Measurements from ENCODE around the gene DLX1.

DNA sequence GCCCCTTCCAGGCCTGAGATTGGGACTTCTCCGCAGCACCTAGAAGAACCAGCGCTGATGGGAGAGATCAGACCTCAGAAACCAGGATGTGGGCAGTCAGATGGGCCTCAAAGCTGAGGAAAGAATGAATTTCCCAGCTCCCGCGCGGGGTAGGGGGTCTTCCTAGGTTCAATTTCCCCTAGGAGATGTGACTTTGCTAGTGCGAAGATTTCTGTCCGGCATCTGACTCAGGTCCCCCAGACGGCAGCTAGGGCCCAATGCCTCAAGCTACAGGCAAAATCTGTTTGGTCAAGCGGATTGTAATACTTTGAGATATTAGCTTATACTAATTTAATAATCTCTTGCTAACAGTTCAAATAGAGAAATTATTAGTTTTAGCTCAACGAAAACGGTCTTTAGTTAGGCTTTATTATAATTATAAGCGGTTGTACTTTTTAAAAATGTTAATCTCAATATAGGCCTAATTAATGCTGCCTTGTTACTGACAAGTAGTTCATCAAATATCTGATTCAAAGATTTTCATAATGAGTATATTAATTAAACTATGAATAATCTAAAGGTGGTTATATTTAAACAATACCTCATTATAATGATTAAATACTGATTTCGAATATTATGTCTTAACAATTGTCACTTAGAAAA, 5.8 kb downstream of the DLX1 start:
- TF ChIP-seq SP1 (IDR thresholded peaks at IDR 0.05) = no peak
- TF ChIP-seq, protein P1, sequence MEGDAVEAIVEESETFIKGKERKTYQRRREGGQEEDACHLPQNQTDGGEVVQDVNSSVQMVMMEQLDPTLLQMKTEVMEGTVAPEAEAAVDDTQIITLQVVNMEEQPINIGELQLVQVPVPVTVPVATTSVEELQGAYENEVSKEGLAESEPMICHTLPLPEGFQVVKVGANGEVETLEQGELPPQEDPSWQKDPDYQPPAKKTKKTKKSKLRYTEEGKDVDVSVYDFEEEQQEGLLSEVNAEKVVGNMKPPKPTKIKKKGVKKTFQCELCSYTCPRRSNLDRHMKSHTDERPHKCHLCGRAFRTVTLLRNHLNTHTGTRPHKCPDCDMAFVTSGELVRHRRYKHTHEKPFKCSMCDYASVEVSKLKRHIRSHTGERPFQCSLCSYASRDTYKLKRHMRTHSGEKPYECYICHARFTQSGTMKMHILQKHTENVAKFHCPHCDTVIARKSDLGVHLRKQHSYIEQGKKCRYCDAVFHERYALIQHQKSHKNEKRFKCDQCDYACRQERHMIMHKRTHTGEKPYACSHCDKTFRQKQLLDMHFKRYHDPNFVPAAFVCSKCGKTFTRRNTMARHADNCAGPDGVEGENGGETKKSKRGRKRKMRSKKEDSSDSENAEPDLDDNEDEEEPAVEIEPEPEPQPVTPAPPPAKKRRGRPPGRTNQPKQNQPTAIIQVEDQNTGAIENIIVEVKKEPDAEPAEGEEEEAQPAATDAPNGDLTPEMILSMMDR (IDR thresholded peaks at IDR 0.05; ENCODE audit: low read depth, low read length, missing input control) = no peak
- TF ChIP-seq, protein P2, sequence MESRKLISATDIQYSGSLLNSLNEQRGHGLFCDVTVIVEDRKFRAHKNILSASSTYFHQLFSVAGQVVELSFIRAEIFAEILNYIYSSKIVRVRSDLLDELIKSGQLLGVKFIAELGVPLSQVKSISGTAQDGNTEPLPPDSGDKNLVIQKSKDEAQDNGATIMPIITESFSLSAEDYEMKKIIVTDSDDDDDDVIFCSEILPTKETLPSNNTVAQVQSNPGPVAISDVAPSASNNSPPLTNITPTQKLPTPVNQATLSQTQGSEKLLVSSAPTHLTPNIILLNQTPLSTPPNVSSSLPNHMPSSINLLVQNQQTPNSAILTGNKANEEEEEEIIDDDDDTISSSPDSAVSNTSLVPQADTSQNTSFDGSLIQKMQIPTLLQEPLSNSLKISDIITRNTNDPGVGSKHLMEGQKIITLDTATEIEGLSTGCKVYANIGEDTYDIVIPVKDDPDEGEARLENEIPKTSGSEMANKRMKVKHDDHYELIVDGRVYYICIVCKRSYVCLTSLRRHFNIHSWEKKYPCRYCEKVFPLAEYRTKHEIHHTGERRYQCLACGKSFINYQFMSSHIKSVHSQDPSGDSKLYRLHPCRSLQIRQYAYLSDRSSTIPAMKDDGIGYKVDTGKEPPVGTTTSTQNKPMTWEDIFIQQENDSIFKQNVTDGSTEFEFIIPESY (IDR thresholded peaks at IDR 0.05) = no peak
- TF ChIP-seq TAF1 (conservative IDR thresholded peaks at IDR 0.05) = no peak
- TF ChIP-seq RXRA (IDR thresholded peaks at IDR 0.05) = no peak
- TF ChIP-seq EGR1 (IDR thresholded peaks at IDR 0.05; ENCODE audit: low read depth in 2 of 2) = no peak
- TF ChIP-seq JUND (IDR thresholded peaks at IDR 0.05) = no peak
- TF ChIP-seq, protein P3, sequence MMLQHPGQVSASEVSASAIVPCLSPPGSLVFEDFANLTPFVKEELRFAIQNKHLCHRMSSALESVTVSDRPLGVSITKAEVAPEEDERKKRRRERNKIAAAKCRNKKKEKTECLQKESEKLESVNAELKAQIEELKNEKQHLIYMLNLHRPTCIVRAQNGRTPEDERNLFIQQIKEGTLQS (IDR thresholded peaks at IDR 0.05) = no peak
- TF ChIP-seq RAD21 (IDR thresholded peaks at IDR 0.05) = no peak
- TF ChIP-seq YY1 (IDR thresholded peaks at IDR 0.05) = no peak
- no peak for TF ChIP-seq GABPA (IDR thresholded peaks at IDR 0.05 in 1 of 2, conservative IDR thresholded peaks at IDR 0.05 in 1 of 2)
- TF ChIP-seq, protein P4, sequence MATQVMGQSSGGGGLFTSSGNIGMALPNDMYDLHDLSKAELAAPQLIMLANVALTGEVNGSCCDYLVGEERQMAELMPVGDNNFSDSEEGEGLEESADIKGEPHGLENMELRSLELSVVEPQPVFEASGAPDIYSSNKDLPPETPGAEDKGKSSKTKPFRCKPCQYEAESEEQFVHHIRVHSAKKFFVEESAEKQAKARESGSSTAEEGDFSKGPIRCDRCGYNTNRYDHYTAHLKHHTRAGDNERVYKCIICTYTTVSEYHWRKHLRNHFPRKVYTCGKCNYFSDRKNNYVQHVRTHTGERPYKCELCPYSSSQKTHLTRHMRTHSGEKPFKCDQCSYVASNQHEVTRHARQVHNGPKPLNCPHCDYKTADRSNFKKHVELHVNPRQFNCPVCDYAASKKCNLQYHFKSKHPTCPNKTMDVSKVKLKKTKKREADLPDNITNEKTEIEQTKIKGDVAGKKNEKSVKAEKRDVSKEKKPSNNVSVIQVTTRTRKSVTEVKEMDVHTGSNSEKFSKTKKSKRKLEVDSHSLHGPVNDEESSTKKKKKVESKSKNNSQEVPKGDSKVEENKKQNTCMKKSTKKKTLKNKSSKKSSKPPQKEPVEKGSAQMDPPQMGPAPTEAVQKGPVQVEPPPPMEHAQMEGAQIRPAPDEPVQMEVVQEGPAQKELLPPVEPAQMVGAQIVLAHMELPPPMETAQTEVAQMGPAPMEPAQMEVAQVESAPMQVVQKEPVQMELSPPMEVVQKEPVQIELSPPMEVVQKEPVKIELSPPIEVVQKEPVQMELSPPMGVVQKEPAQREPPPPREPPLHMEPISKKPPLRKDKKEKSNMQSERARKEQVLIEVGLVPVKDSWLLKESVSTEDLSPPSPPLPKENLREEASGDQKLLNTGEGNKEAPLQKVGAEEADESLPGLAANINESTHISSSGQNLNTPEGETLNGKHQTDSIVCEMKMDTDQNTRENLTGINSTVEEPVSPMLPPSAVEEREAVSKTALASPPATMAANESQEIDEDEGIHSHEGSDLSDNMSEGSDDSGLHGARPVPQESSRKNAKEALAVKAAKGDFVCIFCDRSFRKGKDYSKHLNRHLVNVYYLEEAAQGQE (IDR thresholded peaks at IDR 0.05) = no peak
